ENCODE results near the gene STARD8. TPM values are rescaled to one million over a fixed set of nuclear protein-coding genes. Genes with fewer than 3 reads are reported as not detected.
"Not testable (repeated sequence)": the region's sequence is repeated elsewhere in the genome, so short reads cannot be mapped to it uniquely, and the experiment has no call there.

STARD8 gene
- 2.8 and 2.9 TPM in 2 replicates for polyA plus RNA-seq (2013)

- no peak within 1 kb of the TSS for H3K14ac ChIP-seq (ENCODE audit: low read length)
- H3K27me3 ChIP-seq (ENCODE audit: insufficient read depth, low read length) = no peaks in the 10 kb centered on the region
- H3K9ac ChIP-seq (ENCODE audit: low read length) = no peak within 1 kb of the TSS
- H4K12ac ChIP-seq (ENCODE audit: low read depth, low read length) = no peak within 1 kb of the TSS
- no peaks in the 10 kb centered on the region for H3K36me3 ChIP-seq (ENCODE audit: control insufficient read depth in 1 of 2, insufficient read depth in 2 of 2, low read length in 2 of 2)
- no peaks in the 10 kb centered on the region for H3K79me2 ChIP-seq (ENCODE audit: control insufficient read depth, insufficient read depth, low read length, poor library complexity)
- no peak within 1 kb of the TSS for H2BK5ac ChIP-seq (ENCODE audit: low read depth, low read length, poor library complexity)
- no peak within 1 kb of the TSS for H2BK120ac ChIP-seq (ENCODE audit: insufficient read depth, low read length, poor library complexity)
- no CpG with 5 or more reads among the region's 40 CpGs for WGBS (ENCODE audit: extremely low coverage, insufficient coverage, insufficient read length)
- H2AK5ac ChIP-seq (ENCODE audit: low read length) = no peak within 1 kb of the TSS
- H3K9me3 ChIP-seq (ENCODE audit: insufficient read depth, low read depth, low read length) = no peaks in the 10 kb centered on the region
- H2BK12ac ChIP-seq (ENCODE audit: low read length) = no peak within 1 kb of the TSS
- H3K79me1 ChIP-seq (ENCODE audit: low read length) = no peaks in the 10 kb centered on the region
- DNase-seq = peak; percentile 32 to 60
- H3K27ac ChIP-seq (ENCODE audit: low read depth, low read length) = peak within 1 kb of the TSS; percentile 38
- H3K4ac ChIP-seq (ENCODE audit: low read depth, low read length) = no peak within 1 kb of the TSS
- no peak within 1 kb of the TSS for H3K18ac ChIP-seq (ENCODE audit: low read length)
- H4K8ac ChIP-seq (ENCODE audit: low read depth, low read length) = peak within 1 kb of the TSS; percentile 2
- H3K4me3 ChIP-seq (ENCODE audit: low read depth, low read length) = peak within 1 kb of the TSS; percentile 40
- H3K23ac ChIP-seq (ENCODE audit: low read length) = no peak within 1 kb of the TSS
- H3K4me1 ChIP-seq (ENCODE audit: control insufficient read depth in 1 of 2, insufficient read depth in 2 of 2, low read length in 2 of 2) = peaks cover 0 to 15% of the 10 kb centered on the region in 2 experiments
- H2AFZ ChIP-seq (ENCODE audit: insufficient read depth, low read length, poor library complexity) = no peak within 1 kb of the TSS
- peak within 1 kb of the TSS; percentile 69 for H3K4me2 ChIP-seq (ENCODE audit: low read length)
- H4K91ac ChIP-seq (ENCODE audit: low read depth, low read length) = peak within 1 kb of the TSS; percentile 32
Measured at GRCh38 chrX:68647156-68647957, at the start of gene STARD8. TSS of gene STARD8 (plus strand) at chrX:68647666. CDS start at chrX:68647883, 217 bp downstream.

GRCh38 chrX:68598841-68599240 is 48.6 kb upstream of the STARD8 start:
- Histone ChIP-seq H3K4ac (ENCODE audit: low read depth, low read length) (peak overlapping the region; percentile 35), H3K36me3 (ENCODE audit: control insufficient read depth in 1 of 2, insufficient read depth in 2 of 2, low read length in 2 of 2) (no peaks in the 10 kb centered on the region), H2BK12ac (ENCODE audit: low read length) (no peak overlapping the region), H3K18ac (ENCODE audit: low read length) (no peak overlapping the region), H4K12ac (ENCODE audit: low read depth, low read length) (no peak overlapping the region), H3K27ac (ENCODE audit: low read depth, low read length) (peak overlapping the region; percentile 79), H3K79me2 (ENCODE audit: control insufficient read depth, insufficient read depth, low read length, poor library complexity) (no peaks in the 10 kb centered on the region), H2AK5ac (ENCODE audit: low read length) (no peak overlapping the region), H3K14ac (ENCODE audit: low read length) (no peak overlapping the region), H2BK120ac (ENCODE audit: insufficient read depth, low read length, poor library complexity) (peak overlapping the region; percentile 83), H2AFZ (ENCODE audit: insufficient read depth, low read length, poor library complexity) (no peak overlapping the region), H3K4me2 (ENCODE audit: low read length) (peak overlapping the region; percentile 53), H4K8ac (ENCODE audit: low read depth, low read length) (no peak overlapping the region), H3K79me1 (ENCODE audit: low read length) (no peaks in the 10 kb centered on the region), H3K4me3 (ENCODE audit: low read depth, low read length) (no peak overlapping the region), H3K9me3 (ENCODE audit: insufficient read depth, low read depth, low read length) (peaks cover 3% of the 10 kb centered on the region), H3K23ac (ENCODE audit: low read length) (no peak overlapping the region), H3K9ac (ENCODE audit: low read length) (no peak overlapping the region), H4K91ac (ENCODE audit: low read depth, low read length) (peak overlapping the region; percentile 67), H2BK5ac (ENCODE audit: low read depth, low read length, poor library complexity) (peak overlapping the region; percentile 69), H3K4me1 (ENCODE audit: control insufficient read depth in 1 of 2, insufficient read depth in 2 of 2, low read length in 2 of 2) (no peaks in the 10 kb centered on the region), H3K27me3 (ENCODE audit: insufficient read depth, low read length) (no peaks in the 10 kb centered on the region)
- no CpG with 5 or more reads among the region's 1 CpG for WGBS (ENCODE audit: extremely low coverage, insufficient coverage, insufficient read length)
- peak; percentile 1 to 35 for DNase-seq

- no peaks in the 10 kb centered on the region for H3K79me1 ChIP-seq (ENCODE audit: low read length)
- H2BK120ac ChIP-seq (ENCODE audit: insufficient read depth, low read length, poor library complexity) = peak overlapping the region; percentile 33
- no peak overlapping the region for H4K8ac ChIP-seq (ENCODE audit: low read depth, low read length)
- no peaks in the 10 kb centered on the region for H3K36me3 ChIP-seq (ENCODE audit: control insufficient read depth in 1 of 2, insufficient read depth in 2 of 2, low read length in 2 of 2)
- H2BK5ac ChIP-seq (ENCODE audit: low read depth, low read length, poor library complexity) = peak overlapping the region; percentile 69
- H3K4me2 ChIP-seq (ENCODE audit: low read length) = peak overlapping the region; percentile 53
- H2AFZ ChIP-seq (ENCODE audit: insufficient read depth, low read length, poor library complexity) = no peak overlapping the region
- no peak overlapping the region for H3K4ac ChIP-seq (ENCODE audit: low read depth, low read length)
- no peak overlapping the region for H4K12ac ChIP-seq (ENCODE audit: low read depth, low read length)
- H3K18ac ChIP-seq (ENCODE audit: low read length) = no peak overlapping the region
- H3K14ac ChIP-seq (ENCODE audit: low read length) = no peak overlapping the region
- peak overlapping the region; percentile 71 for H2BK12ac ChIP-seq (ENCODE audit: low read length)
- DNase-seq = peak; percentile 34 to 64
- peak overlapping the region; percentile 79 for H3K27ac ChIP-seq (ENCODE audit: low read depth, low read length)
- no peaks in the 10 kb centered on the region for H3K27me3 ChIP-seq (ENCODE audit: insufficient read depth, low read length)
- H3K4me3 ChIP-seq (ENCODE audit: low read depth, low read length) = no peak overlapping the region
- no peaks in the 10 kb centered on the region for H3K4me1 ChIP-seq (ENCODE audit: control insufficient read depth in 1 of 2, insufficient read depth in 2 of 2, low read length in 2 of 2)
- no peak overlapping the region for H2AK5ac ChIP-seq (ENCODE audit: low read length)
- H3K79me2 ChIP-seq (ENCODE audit: control insufficient read depth, insufficient read depth, low read length, poor library complexity) = no peaks in the 10 kb centered on the region
- no peak overlapping the region for H3K9ac ChIP-seq (ENCODE audit: low read length)
- peak overlapping the region; percentile 73 for H4K91ac ChIP-seq (ENCODE audit: low read depth, low read length)
- H3K23ac ChIP-seq (ENCODE audit: low read length) = no peak overlapping the region
- H3K9me3 ChIP-seq (ENCODE audit: insufficient read depth, low read depth, low read length) = peaks cover 3% of the 10 kb centered on the region
- no CpG with 5 or more reads among the region's 3 CpGs for WGBS (ENCODE audit: extremely low coverage, insufficient coverage, insufficient read length)
Measured at GRCh38 chrX:68599256-68600152, 48.0 kb upstream of the STARD8 start.

GRCh38 chrX:68604216-68604615 is 43.2 kb upstream of the STARD8 start:
- H3K79me1 ChIP-seq (ENCODE audit: low read length); H4K8ac ChIP-seq (ENCODE audit: low read depth, low read length); H4K12ac ChIP-seq (ENCODE audit: low read depth, low read length); H3K27ac ChIP-seq (ENCODE audit: low read depth, low read length); H3K4ac ChIP-seq (ENCODE audit: low read depth, low read length); H3K4me1 ChIP-seq (ENCODE audit: control insufficient read depth in 1 of 2, insufficient read depth in 2 of 2, low read length in 2 of 2); H3K27me3 ChIP-seq (ENCODE audit: insufficient read depth, low read length); H3K18ac ChIP-seq (ENCODE audit: low read length); H3K4me3 ChIP-seq (ENCODE audit: low read depth, low read length); H3K79me2 ChIP-seq (ENCODE audit: control insufficient read depth, insufficient read depth, low read length, poor library complexity); H3K36me3 ChIP-seq (ENCODE audit: control insufficient read depth in 1 of 2, insufficient read depth in 2 of 2, low read length in 2 of 2); DNase-seq; H3K9me3 ChIP-seq (ENCODE audit: insufficient read depth, low read depth, low read length); H2AFZ ChIP-seq (ENCODE audit: insufficient read depth, low read length, poor library complexity); H2BK12ac ChIP-seq (ENCODE audit: low read length); H3K14ac ChIP-seq (ENCODE audit: low read length); H4K91ac ChIP-seq (ENCODE audit: low read depth, low read length); H2AK5ac ChIP-seq (ENCODE audit: low read length); H3K23ac ChIP-seq (ENCODE audit: low read length); H3K4me2 ChIP-seq (ENCODE audit: low read length); H2BK120ac ChIP-seq (ENCODE audit: insufficient read depth, low read length, poor library complexity); H2BK5ac ChIP-seq (ENCODE audit: low read depth, low read length, poor library complexity); H3K9ac ChIP-seq (ENCODE audit: low read length): not testable (repeated sequence)
- no CpG with 5 or more reads among the region's 2 CpGs for WGBS (ENCODE audit: extremely low coverage, insufficient coverage, insufficient read length)
